GM18508 (cell line): ENCODE results near the gene DCAF6.
A peak's percentile ranks its signal among the peaks of the same experiment; 100 is the strongest.
"Not testable (repeated sequence)": the region's sequence is repeated elsewhere in the genome, so short reads cannot be mapped to it uniquely, and the experiment has no call there.

Experiments
- ATAC-seq: cut with Tn5 transposase; IDR thresholded peaks from one replicate; pipeline ENCODE4 v1.9.1; 2021; ENCODE audit warnings: moderate number of reproducible peaks; ENCODE audit not compliant: insufficient read depth, unreplicated experiment

DCAF6 gene

GRCh38 chr1:167936068-167936929 is at the start of gene DCAF6:
DCAF6 (plus strand) TSS chr1:167936683; CDS start chr1:167936912, 229 bp downstream.
- ATAC-seq, result peak; percentile 56

- ATAC-seq, result not testable (repeated sequence)
Observed at GRCh38 chr1:167887187-167887586, 49.3 kb upstream of the DCAF6 start.

- ATAC-seq, result no peak
Observed at GRCh38 chr1:167890400-167890799, 46.1 kb upstream of the DCAF6 start.

GRCh38 chr1:167893798-167894197 is 42.7 kb upstream of the DCAF6 start:
- ATAC-seq, result no peak

GRCh38 chr1:167898578-167899222 is 37.8 kb upstream of the DCAF6 start:
- no peak for ATAC-seq

- ATAC-seq, result peak; percentile 87
Observed at GRCh38 chr1:167899253-167899681, 37.2 kb upstream of the DCAF6 start.

- ATAC-seq, result no peak
Observed at GRCh38 chr1:167900907-167901306, 35.6 kb upstream of the DCAF6 start.

GRCh38 chr1:167904652-167905130 is 31.8 kb upstream of the DCAF6 start:
- no peak for ATAC-seq

- ATAC-seq, result no peak
Observed at GRCh38 chr1:167905182-167905581, 31.3 kb upstream of the DCAF6 start.

GRCh38 chr1:167905671-167906070 is 30.8 kb upstream of the DCAF6 start:
- no peak for ATAC-seq

- ATAC-seq, result no peak
Observed at GRCh38 chr1:167909691-167910180, 26.7 kb upstream of the DCAF6 start.

GRCh38 chr1:167910530-167910929 is 26.0 kb upstream of the DCAF6 start:
- ATAC-seq, result no peak

- no peak for ATAC-seq
Observed at GRCh38 chr1:167911413-167911812, 25.1 kb upstream of the DCAF6 start.

- no peak for ATAC-seq
Observed at GRCh38 chr1:167912294-167912693, 24.2 kb upstream of the DCAF6 start.

GRCh38 chr1:167913895-167914496 is 22.5 kb upstream of the DCAF6 start, which contains the start of gene ADCY10:
ADCY10 (minus strand) TSS chr1:167914134; CDS start chr1:167905140, 8,994 bp downstream.
- ATAC-seq, result no peak

GRCh38 chr1:167915569-167915968 is 20.9 kb upstream of the DCAF6 start:
- ATAC-seq, result no peak

GRCh38 chr1:167916766-167917511 is 19.5 kb upstream of the DCAF6 start:
- no peak for ATAC-seq

GRCh38 chr1:167922023-167922422 is 14.5 kb upstream of the DCAF6 start:
- ATAC-seq, result no peak

- no peak for ATAC-seq
Observed at GRCh38 chr1:167922611-167923074, 13.8 kb upstream of the DCAF6 start.
